HG03342 (cell line): ENCODE results near the gene ENTREP1.
"Not testable (repeated sequence)": the region's sequence is repeated elsewhere in the genome, so short reads cannot be mapped to it uniquely, and the experiment has no call there.

Source experiments
- ATAC-seq: cut with Tn5 transposase; IDR thresholded peaks from one replicate; pipeline ENCODE4 v1.9.1; 2021; ENCODE audit warnings: mild to moderate bottlenecking, moderate library complexity; ENCODE audit not compliant: unreplicated experiment

The ENTREP1 gene

DNA sequence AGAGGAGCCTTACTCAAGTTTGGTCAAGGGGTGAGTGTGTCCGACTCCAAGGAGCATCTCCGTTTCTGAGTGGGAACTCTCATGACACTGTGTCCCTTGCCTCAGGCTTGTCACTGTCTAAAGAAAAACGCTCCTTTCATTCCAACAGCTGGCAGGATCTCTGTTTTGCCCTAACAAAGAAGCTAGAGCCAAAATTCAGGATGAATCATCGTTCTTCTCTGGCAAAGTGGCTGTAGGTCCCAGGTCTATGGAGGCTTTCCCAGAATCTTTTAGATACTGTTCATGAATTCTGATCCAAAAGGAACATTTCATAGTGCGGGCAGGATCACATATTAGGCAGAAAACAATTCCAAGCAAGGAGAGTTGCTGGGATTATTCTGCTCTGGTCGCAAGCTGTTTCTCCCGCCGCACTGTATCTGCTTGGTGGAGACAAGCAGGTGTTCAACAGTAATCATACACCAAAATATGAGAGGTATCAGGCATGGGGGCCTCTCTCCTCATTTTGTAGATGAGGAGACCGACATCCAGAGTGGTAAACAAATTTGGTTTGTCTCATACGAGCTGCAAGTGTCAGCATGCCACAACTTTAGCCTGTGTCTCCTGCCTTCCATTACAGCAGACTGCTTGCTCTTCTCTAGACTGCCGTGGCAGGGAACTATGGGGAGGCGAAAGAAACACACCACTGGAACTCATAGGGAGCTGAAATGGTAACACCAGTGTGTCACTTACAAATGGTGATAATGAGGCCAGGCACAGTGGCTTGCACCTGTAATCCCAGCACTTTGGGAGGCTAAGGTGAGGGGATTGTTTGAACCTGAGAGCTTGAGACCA lies 72.6 kb downstream of the ENTREP1 start:
- no peak for ATAC-seq

GRCh38 chr9:69400470-69400869 lies 75.5 kb downstream of the ENTREP1 start:
- no peak for ATAC-seq

DNA sequence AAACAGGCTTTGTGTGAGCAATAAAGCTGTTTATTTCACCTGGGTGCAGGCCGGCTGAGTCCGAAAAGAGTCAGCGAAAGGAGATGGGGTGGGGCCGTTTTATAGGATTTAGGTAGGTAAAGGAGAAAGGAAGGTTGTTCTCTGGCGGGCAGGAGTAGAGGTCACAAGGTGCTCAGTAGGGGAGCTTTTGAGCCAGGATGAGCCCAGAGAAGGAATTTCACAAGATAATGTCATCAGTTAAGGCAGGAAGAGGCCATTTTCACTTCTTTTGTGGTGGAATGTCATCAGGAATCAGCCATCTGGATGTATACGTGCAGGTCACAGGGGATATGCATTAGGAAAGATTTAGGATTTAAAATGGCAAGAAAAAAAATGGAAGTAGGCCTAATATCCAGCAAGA lies 84.9 kb downstream of the ENTREP1 start:
- ATAC-seq: not testable (repeated sequence)

DNA sequence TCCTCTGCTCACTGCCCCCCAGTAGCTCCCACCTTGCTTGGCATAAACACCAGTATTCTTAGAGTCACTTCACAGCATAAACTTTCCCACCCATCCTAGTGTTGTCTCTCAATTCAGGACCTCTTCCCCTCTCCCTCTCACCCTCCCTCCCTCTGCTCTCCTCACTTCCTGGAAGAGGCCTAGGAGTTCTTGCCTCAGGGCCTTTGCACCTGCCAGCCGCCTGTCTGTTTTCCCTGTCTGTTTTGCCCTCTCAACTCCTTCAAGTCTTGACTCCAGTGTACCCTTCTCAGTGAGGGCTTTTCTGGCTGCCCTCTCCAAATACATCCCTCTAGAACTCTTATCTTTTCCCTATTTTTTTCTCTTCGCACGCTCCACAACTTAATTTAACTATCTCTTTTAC lies 86.2 kb downstream of the ENTREP1 start:
- no peak for ATAC-seq

DNA sequence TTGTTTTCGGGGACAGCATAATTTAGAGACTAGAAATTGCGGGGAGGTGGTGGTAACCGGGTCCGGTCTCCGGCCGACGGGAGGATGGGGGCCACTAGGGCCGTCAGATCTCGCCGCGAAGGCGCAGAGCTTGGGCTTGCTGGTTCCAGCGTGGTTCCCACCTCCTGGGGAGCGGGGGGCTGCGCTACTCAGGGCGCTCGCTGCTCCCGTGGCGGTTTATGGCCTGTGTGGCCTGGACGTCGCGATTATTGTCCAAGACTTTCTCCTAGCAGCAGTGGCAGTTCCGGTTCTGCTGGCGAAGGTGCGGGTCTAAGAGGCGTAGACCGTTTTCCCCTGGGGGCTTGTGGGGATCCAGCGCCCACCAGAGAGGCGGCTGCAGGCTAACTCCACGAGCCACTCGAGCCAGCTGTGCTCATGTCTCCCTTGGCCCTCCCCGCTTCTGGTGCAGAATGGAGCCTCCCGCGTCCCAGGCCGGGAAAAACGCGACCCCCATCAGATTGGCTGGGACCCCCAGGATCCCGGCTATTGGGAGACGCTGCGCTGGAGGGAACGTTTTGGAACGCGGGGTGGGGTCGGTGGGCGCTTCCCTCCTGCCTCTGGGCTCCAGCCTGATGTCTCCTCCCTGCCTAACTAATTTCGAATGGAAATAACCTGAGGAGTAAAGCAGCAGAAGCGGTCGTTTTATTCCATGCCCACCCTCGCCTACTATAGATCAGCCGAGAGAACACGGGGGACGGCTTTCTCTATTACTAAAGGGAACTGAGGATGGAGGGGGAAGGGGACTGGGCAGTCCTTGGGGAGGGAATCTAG lies 87.1 kb downstream of the ENTREP1 start:
- no peak for ATAC-seq

DNA sequence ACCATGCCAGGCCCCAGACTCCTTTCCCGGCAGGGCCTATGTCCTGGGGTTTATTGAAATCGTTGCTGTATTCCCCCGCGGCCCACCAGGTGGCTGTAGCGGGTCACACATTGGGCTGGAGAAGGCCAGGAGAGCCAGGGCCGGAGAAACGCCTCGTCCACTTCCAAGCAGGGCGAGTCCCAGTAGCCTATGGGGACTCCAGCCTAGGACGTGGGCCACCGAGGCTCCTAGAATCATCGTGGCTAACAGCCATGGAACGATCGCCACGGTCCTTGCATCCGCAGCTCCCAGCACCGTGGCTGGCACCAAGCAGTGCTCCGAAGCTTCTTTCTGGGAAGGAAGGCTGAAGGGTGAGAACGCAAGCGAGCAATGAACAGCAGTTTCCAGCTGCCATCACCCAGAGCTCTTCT lies 87.7 kb downstream of the ENTREP1 start:
- no peak for ATAC-seq

DNA sequence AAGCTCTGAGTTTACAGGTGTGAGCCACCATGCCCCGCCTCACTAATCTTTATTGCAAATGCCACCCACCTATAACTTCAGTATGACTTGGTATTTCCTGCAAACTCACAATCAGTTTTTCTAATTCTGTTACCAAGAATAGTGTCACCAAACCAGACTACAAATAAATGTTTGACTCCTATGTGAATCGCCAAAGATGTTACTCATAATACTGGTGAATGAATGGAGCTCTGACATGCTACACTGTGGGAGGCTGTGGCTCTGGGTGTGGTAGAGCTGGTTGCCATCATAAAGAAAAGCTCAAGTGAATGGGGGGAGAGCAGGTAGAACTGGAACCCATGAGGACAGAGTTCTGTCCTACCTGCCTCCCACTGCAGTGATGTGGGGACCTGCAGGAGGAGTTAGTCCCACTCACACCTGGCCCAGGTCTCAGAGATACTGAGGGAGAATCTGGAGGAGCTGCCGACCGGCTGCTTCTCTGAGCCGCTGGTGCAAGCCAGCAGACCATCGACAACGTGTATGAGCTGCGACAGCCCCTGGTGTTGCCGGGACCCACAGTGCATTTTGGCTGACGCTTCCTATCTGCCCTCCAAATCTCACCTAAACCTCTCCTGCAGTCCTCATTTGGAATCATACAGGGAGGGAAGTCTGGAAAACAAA lies 95.7 kb downstream of the ENTREP1 start:
- no peak for ATAC-seq

DNA sequence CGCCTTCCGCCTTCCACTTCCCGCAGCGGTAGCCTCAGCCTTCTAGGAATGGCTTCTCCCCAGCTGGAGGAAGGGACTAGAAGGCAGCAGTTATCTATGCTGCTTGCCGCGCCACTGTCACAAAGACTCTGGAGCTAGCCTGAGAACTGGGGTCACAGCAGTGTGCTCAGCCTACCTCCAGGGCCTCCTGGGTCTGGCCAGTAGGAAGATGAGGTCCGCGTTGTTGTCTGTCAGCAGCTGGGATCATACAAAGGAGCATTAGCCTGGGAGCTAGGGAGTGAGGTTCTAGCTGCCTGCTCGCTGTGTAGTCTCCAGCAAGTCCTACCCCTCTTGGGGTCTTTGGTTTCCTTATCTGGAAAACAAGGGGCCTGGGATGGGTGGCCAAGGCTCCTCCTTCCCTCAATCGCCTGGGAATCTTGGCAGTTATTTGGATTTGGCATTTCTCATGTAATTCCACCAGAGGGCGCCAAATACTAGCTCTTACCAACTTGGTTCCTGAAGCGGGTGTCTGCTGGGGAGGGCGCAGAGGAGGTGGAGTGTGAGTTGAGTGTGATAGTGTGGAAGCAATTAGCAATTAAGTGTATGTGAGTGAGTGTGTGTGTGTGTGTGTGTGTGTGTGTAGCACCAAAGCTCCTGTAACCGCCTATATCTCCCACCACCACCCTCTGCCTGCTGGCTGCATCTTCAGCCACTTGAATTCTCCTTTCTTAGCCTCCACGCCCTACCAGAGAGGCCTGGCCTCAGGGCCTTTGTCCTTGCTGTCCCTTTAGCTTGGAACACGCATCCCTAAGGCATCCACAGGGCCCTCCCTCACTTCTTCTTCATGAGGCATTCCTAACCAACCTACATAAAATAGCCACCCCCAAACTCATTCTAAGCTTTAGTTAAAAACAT lies 97.1 kb downstream of the ENTREP1 start:
- no peak for ATAC-seq

DNA sequence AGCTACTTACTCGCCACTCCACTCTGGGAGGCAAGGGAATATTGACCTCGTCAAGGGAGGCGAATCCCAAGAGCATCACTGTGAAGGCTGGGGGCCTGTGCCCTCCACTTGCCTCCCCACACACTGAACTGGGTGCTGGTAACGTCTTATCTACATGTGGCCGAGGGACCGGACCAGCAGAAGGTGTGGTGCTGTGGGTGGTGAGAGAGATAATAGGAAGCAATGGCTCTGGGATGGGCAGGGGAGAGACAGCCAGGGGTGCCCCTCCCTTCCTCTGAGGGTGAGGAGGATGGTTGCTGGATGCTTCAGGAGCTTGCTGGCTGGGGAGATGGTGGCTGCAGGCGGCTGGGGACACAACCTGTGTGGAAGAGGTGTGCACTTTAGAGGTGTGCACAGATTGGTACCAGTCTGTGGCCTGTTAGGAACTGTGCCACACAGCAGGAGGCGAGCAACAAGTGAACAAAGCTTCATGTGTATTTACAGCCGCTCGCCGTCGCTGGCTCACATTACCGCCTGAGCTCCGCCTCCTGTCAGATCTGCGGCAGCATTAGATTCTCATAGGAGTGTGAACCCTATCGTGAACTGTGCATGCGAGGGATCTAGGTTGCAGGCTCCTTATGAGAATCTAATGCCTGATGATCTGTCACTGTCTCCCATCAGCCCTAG lies 100.3 kb downstream of the ENTREP1 start:
- no peak for ATAC-seq

DNA sequence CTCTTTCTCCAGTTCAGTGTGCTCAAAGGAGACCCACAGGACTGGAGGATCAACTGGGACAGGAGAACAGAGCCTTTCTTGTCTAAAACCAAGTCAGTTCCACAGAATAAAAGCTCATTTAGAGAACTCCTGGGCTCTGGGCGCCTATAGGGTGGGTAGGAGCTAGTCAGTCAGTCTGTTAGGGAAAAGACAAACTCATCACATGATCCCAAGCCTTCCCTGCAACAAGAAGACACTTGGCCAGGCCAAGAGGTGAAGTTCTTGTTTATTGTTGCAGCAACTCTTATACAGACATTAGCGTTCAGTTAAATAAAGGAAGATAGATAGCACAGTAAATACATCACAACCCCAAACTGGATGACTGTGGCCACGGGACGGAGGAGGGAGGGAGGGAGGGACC lies 102.3 kb downstream of the ENTREP1 start:
- no peak for ATAC-seq

GRCh38 chr9:69428017-69428785 lies 103.2 kb downstream of the ENTREP1 start:
- no peak for ATAC-seq

DNA sequence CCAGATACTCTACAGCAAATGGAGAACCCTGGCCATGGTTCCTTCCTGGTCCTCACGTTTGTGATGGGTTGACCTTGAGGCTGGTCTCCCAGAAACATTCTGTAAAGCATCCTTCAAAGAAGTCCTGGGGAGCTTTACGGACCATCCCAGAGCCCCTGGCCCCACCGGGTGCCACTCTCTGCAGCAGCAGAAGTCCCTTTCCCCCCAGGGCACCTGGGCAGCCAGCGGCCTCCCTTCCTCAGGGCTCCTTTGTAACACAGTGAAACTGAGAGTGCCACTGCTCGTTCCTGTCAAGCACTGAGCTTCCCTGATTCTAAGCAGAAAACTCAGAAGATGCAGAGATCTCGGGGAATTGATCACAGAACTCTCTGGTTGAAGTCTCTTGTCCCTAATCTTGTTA lies 104.3 kb downstream of the ENTREP1 start:
- no peak for ATAC-seq

- no peak for ATAC-seq
These were observed 105.2 kb downstream of the ENTREP1 start for GRCh38 chr9:69430206-69430605.

GRCh38 chr9:69431203-69431602 lies 106.2 kb downstream of the ENTREP1 start:
- no peak for ATAC-seq

DNA sequence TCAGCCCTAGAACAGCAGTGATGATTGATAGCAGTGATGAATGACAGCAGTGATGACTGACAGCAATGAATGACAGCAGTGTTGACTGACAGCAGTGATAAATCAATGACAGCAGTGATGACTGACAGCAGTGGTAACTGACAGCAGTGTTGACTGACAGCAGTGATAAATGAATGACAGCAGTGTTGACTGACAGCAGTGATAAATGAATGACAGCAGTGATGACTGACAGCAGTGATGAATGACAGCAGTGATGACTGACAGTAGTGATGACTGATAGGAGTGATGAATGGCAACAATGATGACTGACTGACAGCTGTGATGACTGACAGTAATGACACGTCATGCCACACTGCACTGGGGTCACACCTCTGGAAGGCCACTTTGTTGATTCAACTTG lies 106.8 kb downstream of the ENTREP1 start:
- no peak for ATAC-seq

DNA sequence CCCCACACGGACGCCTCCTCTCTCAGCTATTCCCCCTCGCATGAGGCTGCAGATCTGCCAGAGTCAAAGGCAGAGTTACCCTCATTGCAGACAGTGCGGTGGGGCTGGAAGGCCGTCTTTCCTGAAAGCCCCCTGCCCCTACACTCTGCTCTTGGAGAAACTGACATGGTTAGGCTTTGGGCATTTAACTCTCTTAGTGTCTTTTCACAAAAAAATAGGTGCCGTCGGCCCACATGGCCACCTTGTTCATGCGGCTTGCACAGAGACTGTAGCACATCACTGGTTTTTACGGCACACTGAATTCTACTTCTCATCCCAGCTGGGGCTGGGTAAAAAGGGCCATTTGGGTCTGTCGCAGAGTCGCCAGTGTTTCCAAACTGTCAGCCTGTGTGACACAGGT lies 107.6 kb downstream of the ENTREP1 start:
- ATAC-seq: no peak

- no peak for ATAC-seq
These were observed 108.4 kb downstream of the ENTREP1 start for GRCh38 chr9:69433392-69433791.

DNA sequence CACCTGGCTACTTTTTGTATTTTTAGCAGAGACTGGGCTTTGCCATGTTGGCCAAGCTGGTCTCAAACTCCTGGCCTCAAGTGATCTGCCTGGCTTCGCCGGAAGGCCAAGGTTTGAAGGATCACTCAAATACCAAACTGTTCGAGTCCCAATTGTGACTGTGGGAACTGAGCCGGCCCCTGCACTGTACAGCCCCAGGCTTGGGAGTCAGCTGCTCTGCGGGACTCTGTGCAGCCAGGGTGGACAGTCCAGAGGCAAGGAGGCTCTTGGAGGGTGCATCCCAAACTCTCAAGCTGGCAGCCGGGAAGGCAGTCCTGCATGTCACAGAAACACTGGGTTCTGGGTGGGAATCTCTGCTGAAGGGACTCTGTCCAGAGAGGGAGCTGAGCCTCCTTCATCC lies 109.0 kb downstream of the ENTREP1 start:
- no peak for ATAC-seq

- ATAC-seq: not testable (repeated sequence)
These were observed 114.6 kb downstream of the ENTREP1 start for GRCh38 chr9:69439654-69440053.
